ENCODE results near the gene TSPAN18.

DNA sequence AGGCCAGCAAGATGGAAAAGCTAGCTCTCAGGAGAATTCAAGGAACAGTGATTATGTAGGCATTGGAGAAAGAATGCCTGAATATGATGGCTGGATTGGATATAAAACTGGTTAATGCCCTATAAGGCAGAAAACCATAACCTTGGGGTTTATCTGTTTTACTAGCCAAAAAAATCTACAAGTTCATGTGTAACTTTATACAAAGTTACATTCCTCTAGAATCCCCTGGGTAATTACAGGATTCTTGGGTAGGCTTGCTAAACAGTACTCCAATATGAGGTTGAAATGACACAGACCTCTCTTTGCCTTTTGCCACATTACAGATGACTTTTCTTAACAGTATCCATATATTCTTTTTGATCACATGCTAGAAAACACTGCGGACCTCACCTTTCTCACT lies 26.0 kb downstream of the TSPAN18 start:
- no peak for TF ChIP-seq YY1 (IDR thresholded peaks at IDR 0.05; ENCODE audit: insufficient read depth, insufficient read length)
- TF ChIP-seq ZNF274 (IDR thresholded peaks at IDR 0.05; ENCODE audit: low read depth, low read length): no peak
